Muscle of leg (tissue), 11 donors: ENCODE measurements around the gene ARHGAP44. TPM values are rescaled to one million over a fixed set of nuclear protein-coding genes. Genes with fewer than 3 reads are reported as not detected.

Experiments
- DNase-seq: peaks from one replicate; pipeline ENCODE4 v3.0.0; 2013
- H3K27ac ChIP-seq: one replicate; pipeline ENCODE4 v1.5.1; 2013; ENCODE audit warnings: mild to moderate bottlenecking, low read length, control low read depth
- H3K27me3 ChIP-seq: one replicate; pipeline ENCODE4 v1.6.1; 2013; ENCODE audit warnings: low read length; ENCODE audit not compliant: control insufficient read depth, insufficient read depth
- H3K36me3 ChIP-seq: one replicate; pipeline ENCODE4 v1.6.1; 2013; ENCODE audit warnings: low read length; ENCODE audit not compliant: control insufficient read depth, insufficient read depth
- H3K4me1 ChIP-seq: one replicate; pipeline ENCODE4 v1.6.1; 2013; ENCODE audit warnings: low read length; ENCODE audit not compliant: control insufficient read depth, insufficient read depth
- H3K4me3 ChIP-seq: one replicate; pipeline ENCODE4 v1.5.1; 2013; ENCODE audit warnings: low read length, control low read depth
- H3K9me3 ChIP-seq: replicated peaks from 2 replicates; pipeline ENCODE4 v1.6.1; 2013; ENCODE audit warnings: low read depth, low read length; ENCODE audit not compliant: control insufficient read depth
- WGBS: methylation state at CpG from one replicate; pipeline ENCODE4 v1.1.5; 2013; ENCODE audit warnings: missing lambda C conversion rate; ENCODE audit not compliant: insufficient coverage; 5-methylcytosine and 5-hydroxymethylcytosine counted together
- polyA plus RNA-seq, 8 donors: library from polyadenylated mRNA; unstranded; fragments of 120-200 nt; gene quantifications; one replicate each; pipeline versions ENCODE4 v1.2.1 to v1.2.3, GENCODE V29; 2013; ENCODE audit warnings: inconsistent platforms in 1 of 8, low replicate concordance in 1 of 8; ENCODE audit not compliant: insufficient read length in 8 of 8, insufficient read depth in 1 of 8
- total RNA-seq: library from RNA; stranded (reverse); fragments of 120-200 nt; gene quantifications from one replicate; pipeline ENCODE4 v1.2.4, GENCODE V29; 2013

The ARHGAP44 gene
- total and polyA plus RNA-seq, 9 donors, result 3.0 to 5.5 (median 4.5) TPM

GRCh38 chr17:12947047-12947446 is 157.7 kb downstream of the ARHGAP44 start:
- H3K27me3 ChIP-seq, result no peaks in the 10 kb centered on the region
- no peaks in the 10 kb centered on the region for H3K36me3 ChIP-seq
- WGBS, result 90% methylated on average over 4 of the region's 4 CpGs
- H3K27ac ChIP-seq, result no peak overlapping the region
- DNase-seq, result no peak
- H3K4me1 ChIP-seq, result no peaks in the 10 kb centered on the region
- no peak overlapping the region for H3K4me3 ChIP-seq
- H3K9me3 ChIP-seq, result no peaks in the 10 kb centered on the region

GRCh38 chr17:12952012-12952411 is 162.7 kb downstream of the ARHGAP44 start:
- no peak for DNase-seq
- H3K4me1 ChIP-seq, result no peaks in the 10 kb centered on the region
- H3K9me3 ChIP-seq, result peaks cover 2% of the 10 kb centered on the region
- WGBS, result 100% methylated on average over 2 of the region's 4 CpGs
- H3K4me3 ChIP-seq, result no peak overlapping the region
- H3K36me3 ChIP-seq, result no peaks in the 10 kb centered on the region
- H3K27ac ChIP-seq, result no peak overlapping the region
- H3K27me3 ChIP-seq, result no peaks in the 10 kb centered on the region

GRCh38 chr17:12953156-12953555 is 163.9 kb downstream of the ARHGAP44 start:
- H3K27ac ChIP-seq, result no peak overlapping the region
- peaks cover 6% of the 10 kb centered on the region for H3K9me3 ChIP-seq
- H3K36me3 ChIP-seq, result no peaks in the 10 kb centered on the region
- no peaks in the 10 kb centered on the region for H3K4me1 ChIP-seq
- H3K4me3 ChIP-seq, result no peak overlapping the region
- H3K27me3 ChIP-seq, result no peaks in the 10 kb centered on the region
- WGBS, result 96% methylated on average over 11 of the region's 13 CpGs
- DNase-seq, result no peak

- WGBS, result 88% methylated on average over 4 of the region's 5 CpGs
- no peak overlapping the region for H3K4me3 ChIP-seq
Measured at GRCh38 chr17:12955521-12955920, 166.2 kb downstream of the ARHGAP44 start.

GRCh38 chr17:12958786-12959185 is 169.5 kb downstream of the ARHGAP44 start:
- H3K36me3 ChIP-seq, result no peaks in the 10 kb centered on the region
- 94% methylated on average over 2 of the region's 12 CpGs for WGBS

More at GRCh38 chr17:12955521-12955920, 166.2 kb downstream of the ARHGAP44 start:
- no peaks in the 10 kb centered on the region for H3K27me3 ChIP-seq
- peaks cover 6% of the 10 kb centered on the region for H3K9me3 ChIP-seq
- H3K36me3 ChIP-seq, result no peaks in the 10 kb centered on the region
- no peaks in the 10 kb centered on the region for H3K4me1 ChIP-seq
- no peak overlapping the region for H3K27ac ChIP-seq
- no peak for DNase-seq

GRCh38 chr17:12959441-12959840 is 170.1 kb downstream of the ARHGAP44 start:
- H3K4me3 ChIP-seq, result no peak overlapping the region

More at GRCh38 chr17:12958786-12959185, 169.5 kb downstream of the ARHGAP44 start:
- no peaks in the 10 kb centered on the region for H3K27me3 ChIP-seq
- H3K4me3 ChIP-seq, result no peak overlapping the region
- H3K27ac ChIP-seq, result no peak overlapping the region
- no peak for DNase-seq
- no peaks in the 10 kb centered on the region for H3K4me1 ChIP-seq
- H3K9me3 ChIP-seq, result peaks cover 6% of the 10 kb centered on the region

GRCh38 chr17:12961655-12962054 is 172.4 kb downstream of the ARHGAP44 start:
- DNase-seq, result no peak
- WGBS, result 80% methylated on average over 1 of the region's 4 CpGs
- no peak overlapping the region for H3K27ac ChIP-seq
- no peaks in the 10 kb centered on the region for H3K27me3 ChIP-seq
- peaks cover 2% of the 10 kb centered on the region for H3K4me1 ChIP-seq
- peaks cover 4% of the 10 kb centered on the region for H3K9me3 ChIP-seq
- no peak overlapping the region for H3K4me3 ChIP-seq
- no peaks in the 10 kb centered on the region for H3K36me3 ChIP-seq

More at GRCh38 chr17:12959441-12959840, 170.1 kb downstream of the ARHGAP44 start:
- Histone ChIP-seq H3K9me3 (peaks cover 6% of the 10 kb centered on the region), H3K4me1 (no peaks in the 10 kb centered on the region), H3K27me3 (no peaks in the 10 kb centered on the region), H3K27ac (no peak overlapping the region), H3K36me3 (no peaks in the 10 kb centered on the region)
- no peak for DNase-seq
- WGBS, result no CpG with 5 or more reads among the region's 8 CpGs

GRCh38 chr17:12963505-12963904 is 174.2 kb downstream of the ARHGAP44 start:
- H3K36me3 ChIP-seq, result no peaks in the 10 kb centered on the region
- H3K27me3 ChIP-seq, result no peaks in the 10 kb centered on the region
- peaks cover 4% of the 10 kb centered on the region for H3K4me1 ChIP-seq
- no peak overlapping the region for H3K27ac ChIP-seq
- no peaks in the 10 kb centered on the region for H3K9me3 ChIP-seq
- DNase-seq, result no peak
- H3K4me3 ChIP-seq, result no peak overlapping the region
- WGBS, result 91% methylated on average over 4 of the region's 7 CpGs

GRCh38 chr17:12964162-12964561 is 174.9 kb downstream of the ARHGAP44 start:
- H3K27me3 ChIP-seq, result no peaks in the 10 kb centered on the region
- H3K27ac ChIP-seq, result no peak overlapping the region
- H3K4me1 ChIP-seq, result peaks cover 4% of the 10 kb centered on the region
- DNase-seq, result no peak
- no peaks in the 10 kb centered on the region for H3K36me3 ChIP-seq
- no peaks in the 10 kb centered on the region for H3K9me3 ChIP-seq
- WGBS, result 92% methylated on average over 2 of the region's 5 CpGs
- no peak overlapping the region for H3K4me3 ChIP-seq

GRCh38 chr17:12964840-12965239 is 175.5 kb downstream of the ARHGAP44 start:
- 88% methylated on average over 10 of the region's 10 CpGs for WGBS
- Histone ChIP-seq H3K36me3 (no peaks in the 10 kb centered on the region), H3K9me3 (no peaks in the 10 kb centered on the region), H3K4me3 (no peak overlapping the region), H3K27me3 (no peaks in the 10 kb centered on the region), H3K27ac (no peak overlapping the region), H3K4me1 (peaks cover 4% of the 10 kb centered on the region)
- DNase-seq, result no peak

- H3K36me3 ChIP-seq, result no peaks in the 10 kb centered on the region
- H3K9me3 ChIP-seq, result no peaks in the 10 kb centered on the region
- H3K27me3 ChIP-seq, result no peaks in the 10 kb centered on the region
- peaks cover 4% of the 10 kb centered on the region for H3K4me1 ChIP-seq
- H3K27ac ChIP-seq, result no peak overlapping the region
- WGBS, result no CpG with 5 or more reads among the region's 3 CpGs
- DNase-seq, result no peak
- H3K4me3 ChIP-seq, result no peak overlapping the region
Measured at GRCh38 chr17:12965988-12966387, 176.7 kb downstream of the ARHGAP44 start.
